ENCODE measurements around the gene HCN4.

HCN4 gene

DNA sequence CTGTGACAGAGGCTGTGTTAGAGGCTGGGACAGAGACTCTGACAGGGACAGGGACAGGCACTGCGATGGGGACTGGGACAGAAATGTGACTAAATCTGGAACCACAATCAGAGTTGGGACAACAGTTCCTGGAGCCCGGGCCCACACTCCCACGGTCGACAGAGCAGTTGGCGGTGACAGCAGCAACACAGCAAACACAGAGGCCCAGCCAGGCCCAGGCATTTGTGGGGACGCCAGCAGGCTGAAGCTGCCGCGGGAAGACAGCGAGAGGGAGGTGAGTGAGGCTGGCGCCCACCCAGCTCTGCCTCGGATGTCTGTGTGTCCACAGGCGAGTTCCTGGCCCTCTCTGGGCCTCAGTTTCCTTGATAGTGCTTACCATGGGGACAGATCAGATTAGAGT, 9.3 kb upstream of the HCN4 start:
- DNase-seq: peak in 1 of 2 donors; percentile 2

- DNase-seq: no peak
These were observed 7.1 kb upstream of the HCN4 start for GRCh38 chr15:73375755-73376305.

DNA sequence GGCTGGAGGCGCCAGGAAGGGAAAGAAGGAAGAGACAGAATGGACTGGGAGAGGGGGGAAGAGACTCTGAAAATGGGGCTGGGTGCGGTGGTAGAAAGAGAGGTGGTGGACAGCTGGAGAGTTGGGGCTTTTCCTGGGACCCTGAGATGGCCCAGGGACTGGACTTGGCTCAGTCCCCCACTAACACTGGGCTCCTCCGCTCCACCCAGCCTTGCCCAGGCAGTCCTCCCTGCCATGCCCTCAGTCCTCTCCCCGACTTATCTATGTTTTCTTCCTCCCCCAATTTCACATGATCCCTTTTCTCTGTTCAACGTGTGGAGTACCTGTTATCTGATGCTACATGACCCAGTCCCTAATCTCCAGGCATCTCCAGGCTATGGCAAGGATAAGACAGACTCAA, 6.3 kb upstream of the HCN4 start:
- no peak for DNase-seq

- no peak for DNase-seq
These were observed 5.8 kb upstream of the HCN4 start for GRCh38 chr15:73374604-73375003.

GRCh38 chr15:73373221-73373620, 4.5 kb upstream of the HCN4 start:
- DNase-seq: no peak

- no peak for DNase-seq
These were observed 3.1 kb upstream of the HCN4 start for GRCh38 chr15:73371812-73372211.

DNA sequence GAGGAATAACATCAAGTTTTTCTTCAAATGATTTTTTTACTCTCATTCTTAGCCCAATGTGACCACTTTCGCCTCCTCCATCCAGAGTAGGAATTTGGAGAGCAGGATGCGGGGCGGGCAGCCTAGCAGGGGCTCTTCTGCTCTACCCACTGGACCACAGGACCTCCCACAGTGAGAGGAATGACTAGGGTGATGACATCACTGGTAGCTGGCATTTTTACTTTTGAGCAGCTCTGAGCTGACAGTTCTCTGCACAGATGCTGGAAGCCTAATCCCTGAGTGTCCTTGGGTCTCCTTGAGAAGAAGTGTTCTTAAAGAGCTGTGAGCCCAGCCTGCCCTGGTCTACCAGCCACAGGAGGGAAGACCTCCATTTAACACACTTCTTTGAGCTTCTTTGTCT, 1.4 kb upstream of the HCN4 start:
- DNase-seq: no peak

- no peak for DNase-seq
These were observed 466 bp upstream of the HCN4 start for GRCh38 chr15:73369154-73369694.

GRCh38 chr15:73367624-73368300, 996 bp downstream of the HCN4 start:
- no peak for DNase-seq

DNA sequence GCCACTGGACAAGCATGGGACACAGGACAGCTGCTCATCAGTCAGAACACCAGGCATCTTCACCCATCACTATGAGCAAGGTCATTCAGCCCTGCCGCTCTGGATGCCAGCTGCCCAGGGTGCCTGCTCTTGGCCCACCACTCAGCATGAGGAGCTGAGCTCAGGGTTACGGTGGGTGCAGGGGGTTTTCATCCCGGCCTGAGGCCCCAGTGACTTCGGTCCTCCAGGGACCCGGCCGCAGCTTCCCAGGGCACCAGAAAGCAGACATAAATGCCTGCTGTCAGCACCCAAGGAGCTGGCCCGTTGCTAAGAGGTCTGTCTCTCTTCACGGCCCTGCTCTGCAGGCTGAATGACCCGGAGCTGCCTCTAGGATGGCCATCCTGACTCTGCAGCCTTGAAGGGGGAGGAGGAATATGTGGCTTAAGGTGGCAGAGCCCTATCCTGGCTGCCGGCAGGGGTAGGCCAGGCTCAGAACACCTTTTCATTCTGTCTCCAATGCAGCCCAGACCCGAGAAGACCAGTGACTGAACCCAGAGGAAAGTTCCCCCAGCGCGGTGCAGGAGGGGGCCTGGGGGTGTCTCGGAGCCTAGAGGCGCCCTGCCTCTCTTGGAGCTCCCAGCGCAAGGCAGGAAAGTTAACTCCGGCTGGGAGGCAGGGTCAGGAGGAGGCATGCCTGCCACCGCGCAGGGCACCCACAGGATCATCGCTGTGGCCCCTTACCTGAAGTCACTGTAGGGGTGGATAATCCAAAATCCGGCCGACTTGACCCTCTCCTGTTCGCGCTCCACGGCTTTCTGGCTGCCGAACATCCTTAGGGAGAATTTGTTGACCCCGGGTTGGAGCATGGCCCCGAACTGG, 1.8 kb downstream of the HCN4 start:
- DNase-seq: no peak

DNA sequence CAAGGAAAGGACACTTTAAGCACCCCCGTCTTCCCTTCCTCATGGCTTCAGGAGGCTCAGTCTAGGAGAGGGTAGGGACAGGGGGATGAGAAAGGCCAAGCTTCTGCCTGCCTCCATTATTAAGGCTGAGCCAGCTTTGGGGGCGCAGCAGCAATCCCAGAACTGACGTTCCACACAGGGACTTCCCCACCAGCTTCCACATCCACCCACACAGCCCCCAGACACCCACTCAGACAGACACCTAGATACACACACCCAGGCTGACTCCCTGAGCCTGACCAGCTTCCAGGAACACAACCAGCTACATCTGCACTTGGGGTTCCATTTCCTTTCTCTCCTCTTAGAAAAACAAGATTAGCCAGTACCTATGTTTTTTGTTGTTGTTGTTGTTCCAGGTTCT, 4.7 kb downstream of the HCN4 start:
- no peak for DNase-seq

- DNase-seq: no peak
These were observed 5.9 kb downstream of the HCN4 start for GRCh38 chr15:73362900-73363299.

DNA sequence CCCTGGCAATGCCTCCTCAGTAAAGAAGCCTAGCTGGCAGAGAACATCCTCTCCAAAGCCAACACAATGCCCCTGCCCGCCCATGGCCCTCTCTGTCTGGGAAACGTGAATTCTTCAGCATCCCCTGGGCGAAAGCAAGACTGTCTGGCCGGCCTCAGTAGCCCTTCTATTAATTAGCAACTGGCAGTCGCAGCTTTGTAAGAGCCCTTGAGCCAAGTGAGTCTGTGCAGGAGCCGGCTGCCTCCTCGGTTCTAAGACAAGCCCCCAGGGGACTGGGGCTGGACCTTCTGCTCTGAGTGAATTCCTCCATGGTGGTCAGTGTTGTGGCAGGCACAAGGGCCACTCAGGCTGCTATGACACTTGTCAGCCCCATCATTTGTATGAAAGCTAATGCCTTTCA, 7.4 kb downstream of the HCN4 start:
- DNase-seq: peak in 1 of 2 donors; percentile 4

DNA sequence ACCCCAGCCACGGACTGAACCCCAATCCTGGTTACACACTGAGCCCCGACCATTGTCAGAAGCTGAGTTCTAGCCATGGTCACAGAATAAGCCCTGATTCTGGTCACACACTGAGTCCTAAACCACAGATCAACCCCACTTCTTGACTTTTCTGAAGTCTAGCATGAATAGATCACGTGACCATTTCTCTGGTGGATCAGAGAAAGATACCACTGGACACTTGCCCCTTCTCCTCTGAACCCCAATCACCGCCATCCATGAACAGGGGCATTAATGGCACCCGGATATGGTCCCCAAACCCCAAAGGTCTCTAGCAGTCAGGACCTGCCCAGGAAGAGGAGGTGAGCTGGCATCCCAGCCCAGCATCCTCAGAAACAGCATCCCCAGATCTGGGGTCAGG, 9.1 kb downstream of the HCN4 start:
- DNase-seq: no peak

- no peak for DNase-seq
These were observed 10.6 kb downstream of the HCN4 start for GRCh38 chr15:73357999-73358665.

DNA sequence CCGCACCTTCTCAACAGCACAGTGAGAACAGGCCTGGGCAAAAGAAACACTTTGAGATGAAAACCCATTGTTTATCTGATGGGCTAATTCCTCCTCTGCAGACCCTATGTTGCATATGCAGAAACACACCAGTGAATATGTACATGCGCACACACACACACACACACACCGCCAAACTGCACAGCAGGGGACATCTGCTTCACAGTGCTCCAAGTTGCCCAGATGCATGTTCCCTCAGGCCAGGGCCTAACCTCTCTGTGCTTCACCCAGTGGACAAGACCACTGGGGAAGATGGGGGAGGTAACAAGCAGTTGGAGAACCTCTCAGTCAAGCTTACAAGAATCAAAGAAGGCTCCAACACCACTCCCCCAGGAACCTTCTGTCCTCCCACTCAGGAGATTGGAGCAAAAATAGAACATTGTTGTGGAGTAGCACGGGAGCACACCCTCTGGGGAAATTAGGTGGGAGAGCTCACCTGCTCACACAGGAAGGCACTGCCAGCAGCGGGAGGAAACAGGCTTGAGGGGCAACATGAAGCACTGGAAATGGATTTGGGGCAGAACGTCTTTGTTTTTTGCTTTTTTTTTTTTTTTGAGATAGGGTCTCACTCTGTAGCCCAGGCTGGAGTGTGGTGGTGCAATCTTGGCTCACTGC, 13.0 kb downstream of the HCN4 start:
- DNase-seq: no peak

DNA sequence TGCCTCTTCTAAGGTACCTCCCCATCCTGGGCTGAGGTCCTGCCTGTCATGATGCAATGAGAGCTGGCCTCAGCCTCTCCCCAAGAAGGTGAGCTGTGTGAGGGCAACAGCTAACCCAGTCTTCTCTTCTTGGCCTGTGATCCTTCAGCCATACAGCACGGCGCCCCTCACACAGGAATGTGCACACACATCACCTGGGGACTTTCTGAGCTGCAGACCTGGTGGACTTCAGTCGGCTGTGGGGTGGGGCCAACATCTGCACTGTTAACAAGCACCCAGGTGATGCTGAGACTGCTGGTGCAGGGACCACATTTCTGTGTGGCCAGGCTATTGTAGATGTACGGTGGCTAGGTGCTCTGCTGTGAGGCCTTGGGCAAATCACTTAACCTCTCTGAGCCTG, 14.5 kb downstream of the HCN4 start:
- no peak for DNase-seq

- no peak for DNase-seq
These were observed 15.0 kb downstream of the HCN4 start for GRCh38 chr15:73353734-73354133.

- DNase-seq: peak in 1 of 2 donors; percentile 7
These were observed 16.7 kb downstream of the HCN4 start for GRCh38 chr15:73352082-73352481.

- DNase-seq: no peak
These were observed 19.6 kb downstream of the HCN4 start for GRCh38 chr15:73349191-73349590.

DNA sequence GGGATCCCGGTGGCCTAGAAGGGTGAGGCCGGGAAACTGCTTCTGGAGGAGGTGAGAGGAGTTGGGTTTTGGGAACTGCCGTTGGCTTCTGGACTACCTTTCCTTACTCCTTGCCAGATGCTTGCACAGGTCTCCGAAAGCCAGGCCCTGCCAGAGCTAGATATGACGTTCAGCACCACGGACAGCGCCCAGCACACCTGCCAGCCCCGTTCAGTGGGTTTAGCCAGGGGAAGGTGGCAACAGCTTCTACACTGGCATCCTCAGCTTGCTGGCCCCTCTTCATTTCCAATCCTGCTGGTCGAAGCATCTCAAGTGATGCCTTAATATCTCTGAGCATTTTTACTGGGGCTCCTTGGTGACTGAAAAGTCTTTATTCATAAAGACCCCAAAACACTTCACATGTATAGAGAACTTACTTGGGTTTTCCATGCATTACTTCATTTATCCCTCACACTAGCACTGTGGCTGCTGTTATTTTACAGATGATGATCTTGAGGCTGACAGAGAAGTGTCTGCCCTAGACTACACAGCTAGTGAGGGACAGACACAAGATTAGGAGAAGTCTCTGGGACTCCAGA, 21.9 kb downstream of the HCN4 start:
- no peak for DNase-seq

DNA sequence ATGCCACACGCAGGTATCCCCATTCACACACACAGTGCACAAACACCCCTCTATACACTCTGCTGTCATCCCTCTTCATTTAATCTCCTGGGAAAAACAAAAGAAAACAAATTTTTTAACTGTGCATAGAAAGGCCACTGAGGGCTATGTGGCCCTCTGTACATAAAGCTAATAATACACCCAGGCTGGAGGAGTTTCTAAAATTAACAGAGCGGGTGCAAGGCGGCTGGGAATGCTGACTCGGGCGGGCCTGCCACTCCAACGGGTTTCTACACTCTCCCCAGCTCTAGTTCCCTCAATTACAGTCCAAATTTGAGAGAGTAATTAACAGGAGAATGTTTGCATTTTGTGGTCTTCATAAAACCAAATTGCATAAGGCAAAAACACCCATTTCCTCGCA, 23.1 kb downstream of the HCN4 start:
- DNase-seq: no peak
